ENCODE results near the gene MAPK8IP3. TPM values are rescaled to one million over a fixed set of nuclear protein-coding genes. Genes with fewer than 3 reads are reported as not detected.
"Not testable (repeated sequence)": the region's sequence is repeated elsewhere in the genome, so short reads cannot be mapped to it uniquely, and the experiment has no call there.

MAPK8IP3 gene
- polyA plus RNA-seq, 4 donors: 38.7 to 54.3 (median 49.1) TPM

DNA sequence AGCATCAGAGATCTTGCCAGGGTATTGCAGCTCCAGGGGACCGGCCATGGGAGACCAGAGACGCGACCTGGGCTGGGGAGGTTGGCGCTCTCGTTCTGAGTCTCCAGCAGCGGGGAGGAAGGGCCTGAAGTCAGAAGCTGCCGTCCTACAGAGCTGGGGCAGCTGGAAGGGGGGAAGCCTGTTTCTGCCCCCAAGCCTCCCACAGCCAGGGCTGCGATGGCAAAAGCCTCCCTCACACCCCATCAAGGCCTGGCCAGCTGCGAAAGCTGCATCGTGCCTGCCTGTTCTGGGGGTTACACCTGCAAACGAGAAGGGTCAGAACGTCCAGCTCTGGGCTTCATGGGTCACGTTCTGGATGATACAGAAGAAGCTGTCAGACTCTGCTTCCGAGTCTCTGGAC lies 26.1 kb downstream of the MAPK8IP3 start:
- no peak for DNase-seq (ENCODE audit: low read depth in 4 of 4, low spot score in 3 of 4)

DNA sequence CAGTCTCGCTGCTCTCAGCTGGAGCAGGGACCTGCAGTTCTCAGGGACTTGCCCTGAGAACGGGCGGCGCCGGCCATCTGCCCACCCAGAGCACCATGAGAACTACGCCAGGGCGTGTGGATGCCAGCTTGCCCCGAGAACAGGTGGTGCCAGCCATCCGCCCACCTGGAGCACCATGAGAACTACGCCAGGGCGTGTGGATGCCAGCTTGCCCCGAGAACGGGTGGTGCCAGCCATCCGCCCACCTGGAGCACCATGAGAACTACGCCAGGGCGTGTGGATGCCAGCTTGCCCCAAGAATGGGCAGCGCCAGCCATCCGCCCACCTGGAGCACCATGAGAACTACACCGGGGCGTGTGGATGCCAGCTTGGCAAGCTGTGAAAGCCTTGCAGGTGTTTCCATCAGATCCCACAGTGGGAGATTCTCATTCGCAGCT lies 26.6 kb downstream of the MAPK8IP3 start:
- not testable (repeated sequence) for DNase-seq (ENCODE audit: low read depth in 4 of 4, low spot score in 3 of 4)

DNA sequence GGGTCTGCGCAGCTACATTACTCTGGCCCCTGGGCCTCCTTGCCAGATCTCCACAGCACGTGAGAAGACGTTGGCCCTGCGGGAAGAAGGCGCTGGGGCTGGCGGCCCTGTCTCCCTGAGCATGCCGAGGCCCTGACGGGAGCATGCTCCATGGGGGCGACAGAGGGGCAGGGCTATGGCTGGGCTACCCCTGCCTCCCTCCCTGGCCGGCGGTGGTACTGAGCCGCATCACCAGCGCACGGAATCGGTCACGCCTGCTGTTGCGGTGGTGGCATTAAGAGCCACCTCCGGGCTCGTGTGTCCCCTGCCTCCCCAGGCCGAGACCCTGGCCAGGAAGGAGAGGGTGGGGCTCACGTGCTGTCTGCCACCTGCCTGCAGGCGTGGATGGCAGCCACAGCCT lies 28.1 kb downstream of the MAPK8IP3 start:
- DNase-seq (ENCODE audit: low read depth in 4 of 4, low spot score in 3 of 4): no peak

DNA sequence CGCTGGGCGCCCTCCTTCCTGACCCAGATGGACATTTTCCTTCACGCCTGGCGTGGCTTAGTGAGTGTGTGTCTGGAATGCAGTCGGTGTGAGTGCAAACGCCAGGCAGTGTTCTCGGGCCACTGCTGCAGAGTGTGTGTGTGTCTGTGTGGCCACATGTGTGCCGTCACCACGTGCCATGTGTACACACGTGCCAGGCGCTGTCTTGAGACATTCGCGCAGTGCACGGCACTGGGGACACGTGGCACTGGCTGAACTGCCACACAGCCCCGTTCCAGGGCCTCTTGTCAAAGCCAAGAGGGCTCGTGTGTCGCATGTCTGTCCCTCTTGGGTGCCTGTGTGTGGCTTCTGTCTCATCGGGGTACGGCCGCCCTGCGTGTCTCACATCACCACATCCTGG lies 28.8 kb downstream of the MAPK8IP3 start:
- no peak for DNase-seq (ENCODE audit: low read depth in 4 of 4, low spot score in 3 of 4)

DNA sequence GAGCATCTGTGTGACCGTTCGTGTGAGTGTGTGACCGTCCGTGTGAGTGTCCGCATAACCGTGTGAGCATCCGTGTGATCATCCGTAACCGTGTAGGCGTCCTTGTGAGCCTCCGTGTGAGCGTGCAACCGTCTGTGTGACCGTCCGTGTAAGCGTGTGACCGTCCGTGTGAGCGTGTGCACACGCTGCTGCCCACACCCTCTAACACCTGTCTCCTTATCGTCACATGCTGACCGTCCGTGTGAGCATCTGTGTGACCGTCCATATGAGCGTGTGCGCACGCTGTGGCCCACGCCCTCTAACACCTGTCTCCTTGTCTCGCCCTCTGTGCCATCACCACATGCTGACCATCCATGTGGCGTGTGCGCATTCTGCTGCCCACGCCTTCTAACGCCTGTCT lies 34.2 kb downstream of the MAPK8IP3 start:
- no peak for DNase-seq (ENCODE audit: low read depth in 4 of 4, low spot score in 3 of 4)

DNA sequence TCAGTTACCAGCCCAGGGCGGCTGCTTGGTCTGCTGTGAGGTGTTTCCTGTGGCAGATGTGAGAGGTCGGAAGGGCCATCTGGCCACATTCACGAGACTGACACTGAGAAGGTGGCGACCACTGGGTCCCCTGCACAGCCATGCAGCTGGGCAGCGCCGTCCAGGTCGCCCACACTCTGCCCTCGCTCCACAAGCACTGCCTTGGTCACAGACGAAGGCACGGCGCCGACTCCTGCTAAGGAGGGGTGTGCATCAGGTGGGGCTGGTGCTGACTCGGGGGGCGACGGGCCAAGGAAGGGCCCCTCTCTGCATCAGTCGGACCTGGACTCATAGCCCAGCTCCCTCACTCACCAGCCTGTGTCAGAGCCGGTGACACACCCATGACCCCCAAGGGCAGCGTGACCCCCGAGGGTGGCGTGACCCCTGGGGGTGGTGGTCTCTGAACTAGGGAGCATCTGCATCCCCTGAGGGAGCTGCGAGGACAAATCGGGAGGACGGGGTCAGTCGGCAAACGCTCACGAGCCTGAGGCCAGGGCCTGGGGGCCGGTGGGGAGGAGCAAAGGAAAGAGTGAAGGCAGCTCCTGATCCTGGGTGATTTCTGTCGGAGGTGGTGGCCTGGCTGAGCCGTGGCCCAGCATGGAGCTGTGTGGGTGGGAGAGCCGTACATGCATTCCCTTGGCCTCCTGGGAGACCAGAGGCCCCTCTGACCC lies 34.9 kb downstream of the MAPK8IP3 start:
- no peak for DNase-seq (ENCODE audit: low read depth in 4 of 4, low spot score in 3 of 4)

DNA sequence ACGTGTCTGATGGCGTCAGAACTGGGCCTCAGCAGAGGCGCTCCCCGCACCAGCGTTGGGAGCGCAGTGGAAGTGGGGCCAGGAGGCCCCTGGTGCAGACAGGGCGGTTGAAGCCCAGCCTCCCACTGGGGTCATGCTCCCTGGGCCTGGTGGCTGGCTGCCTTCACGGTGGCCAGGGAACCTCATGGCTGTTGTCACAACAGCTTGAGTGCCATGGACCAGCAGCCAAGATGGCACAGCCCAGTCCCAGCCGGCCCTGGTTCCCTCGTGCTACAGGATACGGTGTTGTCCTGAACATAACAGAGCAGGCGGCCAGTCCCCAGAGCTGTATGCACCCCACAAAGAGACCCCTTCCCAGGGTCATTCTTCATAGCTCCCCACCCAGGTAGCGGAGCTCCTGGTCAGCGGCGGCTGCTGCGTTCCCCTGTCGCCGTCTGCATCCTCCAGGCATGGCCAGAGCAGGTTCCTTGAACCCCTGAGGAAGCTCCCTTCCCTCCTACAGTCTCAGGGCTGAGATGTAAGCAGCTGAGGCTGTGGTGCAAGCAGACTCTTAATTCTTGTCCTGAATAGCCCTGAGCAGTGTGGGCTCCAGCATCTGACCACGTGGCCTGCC lies 35.7 kb downstream of the MAPK8IP3 start:
- no peak for DNase-seq (ENCODE audit: low read depth in 4 of 4, low spot score in 3 of 4)

DNA sequence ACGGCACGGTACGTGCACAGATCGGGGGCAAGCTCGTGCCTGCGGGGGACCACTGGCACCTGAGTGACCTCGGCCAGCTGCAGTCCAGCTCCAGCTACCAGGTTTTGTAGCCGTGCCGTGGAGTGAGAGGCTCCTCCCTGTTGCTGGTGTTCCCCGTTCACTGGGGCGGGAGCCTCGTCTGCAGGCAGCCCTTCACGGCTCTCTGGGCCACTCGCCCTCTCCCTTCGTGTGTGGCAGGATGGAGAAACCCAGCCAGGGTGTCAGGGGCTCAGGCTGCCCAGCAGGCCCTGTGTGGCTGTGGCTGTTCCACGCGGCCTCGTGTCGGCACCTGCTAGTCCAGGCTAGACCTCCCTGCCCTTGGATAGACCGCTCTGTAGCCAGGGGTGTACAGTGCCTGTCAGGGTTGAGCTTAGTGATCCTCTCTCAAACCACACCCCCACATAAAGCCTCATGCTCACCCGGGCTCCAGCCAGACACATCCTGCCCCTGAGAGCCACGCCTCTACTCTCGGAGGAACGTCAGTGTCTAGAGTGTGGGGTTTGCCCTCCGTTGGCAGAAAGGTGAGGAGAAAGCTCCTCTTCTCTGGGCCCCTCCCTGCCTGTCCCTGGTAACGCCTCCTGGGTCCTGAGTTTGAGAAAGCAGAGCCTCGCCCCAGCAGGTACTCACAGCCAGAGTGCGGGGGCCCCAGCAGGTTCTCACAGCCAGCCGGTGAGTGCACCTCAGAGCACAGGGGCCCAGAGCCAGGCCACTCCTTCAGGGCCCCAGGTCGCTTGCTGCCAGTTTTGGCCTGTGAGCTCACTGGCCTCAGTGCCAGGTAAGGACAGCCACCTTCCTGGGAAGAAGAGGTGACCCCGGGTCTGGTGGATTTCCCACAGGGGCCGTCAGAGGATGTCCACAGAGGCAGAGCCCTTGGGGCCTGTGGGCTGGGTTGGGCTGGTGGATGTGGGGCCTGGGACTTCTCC lies 37.7 kb downstream of the MAPK8IP3 start:
- DNase-seq (ENCODE audit: low read depth in 4 of 4, low spot score in 3 of 4): no peak

DNA sequence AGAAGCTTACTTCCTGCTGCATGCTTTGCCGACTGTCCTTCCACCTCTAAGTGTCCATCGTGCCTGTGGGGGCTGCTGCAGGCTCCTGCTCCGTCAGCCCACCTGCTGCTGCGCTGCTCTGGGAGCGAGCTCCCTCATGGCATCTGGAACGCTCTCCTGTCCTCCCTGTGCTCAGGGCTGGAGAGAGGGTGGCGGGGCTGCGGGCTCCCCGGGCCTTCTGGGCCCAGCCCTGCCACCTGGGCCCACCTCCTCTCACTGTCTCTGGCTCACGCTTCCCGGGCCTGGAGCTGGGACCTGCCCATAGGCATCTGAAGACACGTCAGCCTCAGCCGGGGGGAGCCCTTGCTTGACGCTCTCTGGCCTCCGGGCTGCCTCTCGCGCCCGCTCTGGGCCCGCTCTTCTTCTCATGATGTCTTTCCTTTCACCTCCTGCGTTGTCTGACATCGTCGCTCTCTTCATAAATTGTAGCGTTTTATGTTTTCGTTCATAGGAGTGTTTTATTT lies 38.4 kb downstream of the MAPK8IP3 start:
- DNase-seq (ENCODE audit: low read depth in 4 of 4, low spot score in 3 of 4): no peak

DNA sequence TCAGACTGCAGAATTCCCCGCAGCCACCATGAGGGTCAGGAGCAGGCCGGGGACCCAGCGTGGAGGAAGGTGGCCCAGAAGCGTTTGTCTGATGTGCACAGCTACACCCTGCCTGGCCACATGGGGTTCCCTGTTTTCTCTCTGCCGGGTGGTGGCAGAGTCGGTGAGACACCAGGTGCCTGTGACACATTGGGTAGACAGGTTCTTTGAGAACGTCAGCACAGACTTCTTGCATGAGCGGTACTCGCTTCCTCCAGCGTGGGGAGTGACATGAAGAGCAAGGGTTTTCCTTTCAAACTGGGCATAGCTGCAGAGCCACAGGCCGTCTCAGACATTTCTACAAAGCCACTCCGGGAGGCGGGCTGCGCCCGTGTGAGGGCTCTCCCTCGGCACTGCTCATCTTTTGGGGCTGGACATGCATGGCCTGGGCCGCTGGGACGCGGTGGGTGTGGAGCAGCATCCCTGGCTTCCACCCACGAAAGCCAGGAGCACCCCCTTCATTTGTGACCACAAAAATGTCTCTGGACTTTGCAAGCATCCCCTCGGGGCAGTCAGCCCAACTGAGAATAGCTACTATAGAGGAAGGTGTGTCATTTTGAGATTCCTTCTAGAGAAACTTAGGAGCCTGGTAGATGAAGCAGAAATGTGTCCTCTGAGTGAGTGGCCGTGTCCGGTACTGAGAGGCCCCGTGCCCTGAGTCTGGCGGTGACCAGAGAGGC lies 39.3 kb downstream of the MAPK8IP3 start:
- DNase-seq (ENCODE audit: low read depth in 4 of 4, low spot score in 3 of 4): no peak

DNA sequence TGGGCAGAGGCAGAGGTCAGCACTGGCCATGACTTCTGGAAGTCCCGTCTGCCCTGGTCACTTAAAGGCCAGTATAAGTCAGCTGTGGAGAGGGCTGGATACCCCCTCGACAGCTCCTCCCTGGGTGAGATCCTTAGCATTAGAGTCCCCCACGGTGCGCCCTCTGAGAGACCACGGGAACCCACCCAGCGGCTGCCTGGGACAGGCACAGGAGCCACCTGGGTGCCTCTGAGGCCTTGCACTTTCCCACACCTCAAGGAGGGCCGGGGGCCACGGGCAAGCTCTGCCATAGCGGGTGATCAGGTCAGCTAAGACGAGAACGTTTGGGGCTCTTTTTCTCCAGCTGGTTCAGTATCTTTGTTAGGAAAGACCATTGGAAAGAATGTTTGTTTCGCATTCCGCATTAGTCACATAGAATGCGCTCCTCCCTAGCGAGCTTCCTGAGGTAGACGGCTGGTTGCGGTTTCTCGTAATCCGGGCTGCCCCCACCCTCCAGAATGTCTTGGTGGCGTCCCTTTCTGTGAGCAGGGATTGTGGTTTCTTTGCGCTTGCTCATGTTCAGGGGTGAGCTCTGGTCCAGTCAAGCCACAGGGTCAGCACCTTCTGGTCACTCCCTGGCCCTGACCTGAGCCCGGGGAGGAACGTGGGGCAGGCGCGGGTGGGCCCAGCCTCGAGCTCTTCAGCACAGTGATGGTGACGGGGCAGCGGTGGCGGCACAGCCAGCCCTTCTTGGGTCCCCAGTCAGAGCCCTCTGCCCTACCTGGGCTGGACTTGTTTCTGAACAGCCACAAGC lies 40.1 kb downstream of the MAPK8IP3 start:
- DNase-seq (ENCODE audit: low read depth in 4 of 4, low spot score in 3 of 4): no peak

DNA sequence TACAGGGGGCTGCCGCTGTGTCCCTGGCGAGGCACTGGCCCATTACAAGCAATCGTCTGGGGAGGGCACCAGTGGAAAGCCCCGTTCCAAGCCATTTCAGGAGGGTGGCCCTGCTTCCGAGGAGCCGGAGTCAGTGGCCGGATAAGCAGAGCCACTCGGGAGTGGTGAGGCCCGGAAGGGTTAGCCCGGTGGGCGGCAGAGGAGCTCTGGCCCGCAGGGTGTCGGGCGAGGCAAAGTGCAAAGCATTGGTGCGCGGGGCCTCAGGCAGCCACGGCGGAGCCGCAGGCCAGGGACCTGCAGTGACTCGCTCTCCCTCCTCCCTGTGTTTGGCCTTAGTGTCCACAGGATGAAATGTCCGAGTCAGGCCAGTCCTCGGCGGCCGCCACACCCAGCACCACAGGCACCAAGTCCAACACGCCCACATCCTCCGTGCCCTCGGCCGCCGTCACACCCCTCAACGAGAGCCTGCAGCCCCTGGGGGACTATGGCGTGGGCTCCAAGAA lies 40.7 kb downstream of the MAPK8IP3 start:
- DNase-seq (ENCODE audit: low read depth in 4 of 4, low spot score in 3 of 4): no peak

DNA sequence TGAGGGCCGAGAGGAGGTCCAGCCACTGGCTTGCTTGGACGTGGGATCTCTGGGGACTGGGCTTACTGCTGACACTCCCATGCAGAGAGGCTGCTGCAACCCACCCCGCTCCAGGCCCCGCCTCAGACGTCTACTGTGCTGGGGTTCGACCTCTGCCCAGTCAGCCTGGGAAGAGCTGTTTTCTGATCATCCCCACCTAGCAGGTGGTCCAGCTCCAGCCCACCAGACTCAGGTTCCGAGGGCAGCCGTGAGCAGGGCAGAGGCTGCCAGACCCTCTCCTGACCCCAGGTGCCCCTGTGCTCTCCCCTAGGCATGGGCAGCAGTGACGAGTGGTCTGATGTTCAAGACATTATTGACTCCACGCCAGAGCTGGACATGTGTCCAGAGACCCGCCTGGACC lies 41.9 kb downstream of the MAPK8IP3 start:
- no peak for DNase-seq (ENCODE audit: low read depth in 4 of 4, low spot score in 3 of 4)

DNA sequence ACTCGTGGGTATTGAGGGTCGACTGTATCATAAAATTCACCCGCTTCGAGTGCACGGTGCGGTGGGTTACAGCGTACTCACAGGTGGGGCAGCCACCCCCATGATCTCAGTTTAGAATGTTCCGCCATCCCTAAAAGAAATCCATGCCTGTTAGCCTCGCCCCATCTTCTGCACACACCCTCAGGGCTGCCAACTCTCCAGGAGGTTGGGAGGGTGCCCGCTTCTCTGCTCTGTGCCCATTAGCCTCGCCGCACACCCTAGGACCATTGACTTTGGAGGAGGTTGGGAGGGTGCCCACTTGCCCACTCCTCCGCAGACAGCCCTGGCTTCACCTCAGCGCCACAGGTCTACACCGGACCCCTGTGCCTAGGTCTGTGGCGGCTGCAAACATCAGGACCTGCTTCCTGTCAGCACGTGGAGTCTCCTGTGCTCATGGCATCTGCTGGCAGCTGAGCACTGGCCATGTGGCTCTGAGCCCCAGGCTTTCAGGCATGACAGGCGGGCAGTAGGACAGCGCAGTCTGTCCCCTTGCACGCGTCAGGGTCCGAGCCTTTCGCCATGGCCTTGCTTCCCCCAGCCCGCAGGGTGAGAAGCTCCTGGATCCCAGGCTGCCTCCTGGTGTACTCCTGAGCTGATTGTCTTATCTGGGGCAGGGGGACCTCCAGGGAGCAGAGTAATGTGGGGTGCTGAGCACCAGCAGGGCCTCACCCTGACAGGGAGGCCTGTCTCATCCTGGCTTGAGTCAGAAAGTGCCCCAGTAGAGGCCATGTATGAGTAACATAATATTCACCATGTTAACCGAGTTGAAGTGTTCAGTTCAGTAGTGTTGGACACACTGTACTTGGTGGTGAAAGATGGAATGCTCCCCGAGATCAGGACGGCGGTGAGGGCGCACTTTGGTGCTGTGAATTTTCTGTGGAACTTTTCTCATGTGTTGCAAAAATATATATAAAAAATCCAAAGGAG lies 43.4 kb downstream of the MAPK8IP3 start:
- DNase-seq (ENCODE audit: low read depth in 4 of 4, low spot score in 3 of 4): no peak

DNA sequence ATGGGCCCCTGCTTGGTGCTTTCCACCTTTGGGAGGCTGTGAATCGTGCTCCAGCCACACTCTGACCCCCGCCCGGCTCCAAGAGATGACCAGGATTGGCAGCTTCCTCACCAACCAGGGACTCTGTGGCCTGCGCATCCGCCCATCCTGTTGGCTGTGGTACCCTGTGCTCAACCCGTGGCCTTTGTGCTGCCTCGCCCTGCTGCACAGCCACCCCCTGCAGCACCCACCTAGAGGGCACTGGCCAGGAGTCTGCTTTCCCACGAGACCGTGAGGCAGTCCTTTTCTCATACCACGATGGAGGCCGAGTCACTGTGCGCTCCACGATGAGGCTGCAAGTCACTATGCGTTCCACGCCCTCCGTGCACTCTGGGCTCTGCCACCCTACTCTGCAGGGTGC lies 46.0 kb downstream of the MAPK8IP3 start:
- DNase-seq (ENCODE audit: low read depth in 4 of 4, low spot score in 3 of 4): no peak

DNA sequence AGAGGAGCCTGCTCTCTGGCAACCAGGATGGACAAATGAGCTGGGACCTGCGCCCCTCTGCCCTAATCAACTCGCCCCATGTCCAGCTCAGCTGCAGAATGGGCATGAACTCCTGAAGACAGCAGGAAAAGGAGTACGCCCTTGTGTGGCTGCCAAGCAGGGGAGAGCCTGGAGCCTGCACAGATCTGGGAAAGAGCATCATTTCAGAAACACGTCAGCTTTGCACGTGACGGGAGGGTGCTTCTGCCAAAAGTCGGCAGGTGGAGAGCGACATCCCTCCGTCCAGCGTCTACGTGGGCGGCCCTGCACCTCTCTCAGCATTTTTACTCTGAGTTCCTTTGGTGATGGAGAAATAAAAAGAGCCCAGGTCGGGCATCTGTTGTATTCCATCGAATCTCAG lies 46.9 kb downstream of the MAPK8IP3 start:
- DNase-seq (ENCODE audit: low read depth in 4 of 4, low spot score in 3 of 4): no peak

DNA sequence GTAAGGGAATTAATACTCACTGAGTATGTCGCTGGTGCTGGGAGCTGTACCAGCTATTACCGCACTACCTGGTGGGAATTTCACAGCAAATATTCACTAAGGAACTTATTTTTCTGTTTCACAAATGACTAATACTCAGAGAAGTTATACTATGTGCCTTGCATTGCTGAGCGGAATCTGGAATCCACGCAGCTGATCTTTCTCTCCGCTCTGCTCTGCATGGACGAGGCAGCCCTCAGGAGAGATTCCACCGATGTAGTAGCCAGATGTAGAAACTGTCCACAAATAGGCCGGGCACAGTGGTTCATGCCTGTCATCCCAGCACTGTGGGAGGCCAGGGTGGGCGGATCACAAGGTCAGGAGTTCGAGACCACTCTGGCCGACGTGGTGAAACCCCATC lies 48.2 kb downstream of the MAPK8IP3 start:
- no peak for DNase-seq (ENCODE audit: low read depth in 4 of 4, low spot score in 3 of 4)

DNA sequence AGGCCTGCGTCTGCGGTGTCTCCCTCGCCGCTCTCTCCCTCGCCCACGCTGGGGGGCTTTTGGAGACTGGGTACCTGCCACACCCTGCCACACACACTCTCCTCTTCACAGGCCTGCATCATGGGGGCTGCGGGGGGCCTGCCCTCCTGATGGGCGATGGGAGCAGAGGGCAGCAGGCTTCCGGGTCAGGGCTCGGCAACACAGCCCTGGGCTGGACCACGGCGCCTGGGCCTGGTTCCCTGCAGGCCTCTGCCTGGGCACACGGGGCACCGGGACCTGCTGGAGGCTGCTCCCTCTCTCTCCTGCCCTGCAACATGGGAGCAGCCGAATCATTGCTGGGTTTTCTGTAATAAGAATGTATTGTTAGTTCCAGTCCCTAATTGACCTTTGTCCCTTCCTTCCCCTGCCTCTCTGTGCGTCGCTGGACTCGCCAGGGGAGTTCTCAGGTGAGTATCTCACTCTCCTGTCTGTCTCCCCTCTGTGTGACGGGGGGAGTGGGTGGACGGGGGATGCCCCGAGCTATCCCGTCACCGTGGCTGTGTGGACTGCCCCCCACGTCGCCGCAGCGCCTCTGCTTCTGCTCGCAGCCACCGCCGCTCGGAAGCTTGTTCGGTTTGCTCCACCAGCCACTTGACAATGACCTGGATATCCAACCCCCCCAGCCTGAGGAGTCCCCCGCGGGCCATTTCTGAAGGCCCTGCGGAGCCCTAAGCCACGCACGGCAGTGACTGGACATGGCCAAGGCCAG lies 51.9 kb downstream of the MAPK8IP3 start:
- DNase-seq (ENCODE audit: low read depth in 4 of 4, low spot score in 3 of 4): no peak

All from right renal pelvis (tissue), 4 donors.